GM12878 (cell line): ENCODE results near the gene BCAT1. TPM values are rescaled to one million over a fixed set of nuclear protein-coding genes. Genes with fewer than 3 reads are reported as not detected.

Experiments
- ATAC-seq: fragments of 200-7000 bp; cut with Tn5 transposase; 3 replicates; pipeline ENCODE4 v1.9.1; 2020; ENCODE audit warnings: mild to moderate bottlenecking, moderate library complexity
- BruUV-seq: library from RNA; stranded (reverse); fragments of 400-500 nt; replicated peaks from 2 replicates; lab custom pipeline; 2021; lab: Mats Ljungman, UMichigan
- CTCF ChIA-PET: fragments of 300-600 bp; sonication (Branson Sonifier 250); formaldehyde crosslinking; extraction: SDS; loops from one replicate; lab custom pipeline; 2021; ENCODE audit warnings: inconsistent platforms; lab: Yijun Ruan, JAX
- POLR2A ChIA-PET: fragments of 350-600 bp; formaldehyde crosslinking; extraction: SDS; loops from one replicate; lab custom pipeline; 2021; ENCODE audit warnings: inconsistent platforms; lab: Charles Lee
- RAD21 ChIA-PET: fragments of 300-600 bp; sonication (Branson Sonifier 250); formaldehyde crosslinking; loops from one replicate; lab custom pipeline; 2023; ENCODE audit warnings: antibody characterized with exemption; ENCODE audit not compliant: unreplicated experiment; lab: Charles Lee
- SMC1A ChIA-PET: fragments of 300-600 bp; sonication (Branson Sonifier 250); formaldehyde crosslinking; loops from one replicate; lab custom pipeline; 2023; ENCODE audit not compliant: unreplicated experiment, uncharacterized antibody; lab: Charles Lee
- DNase-seq: peaks from one replicate; pipeline ENCODE4 v3.0.0-alpha.2; 2011; ENCODE audit warnings: low read depth, low spot score
- FAIRE-seq: peaks from 3 replicates; lab custom pipeline; 2011; peaks lifted over from hg19 to GRCh38; lab: Jason Lieb, UNC
- H2AFZ ChIP-seq: 2 replicates; pipeline ENCODE4 v1.6.0; 2011; ENCODE audit warnings: low read depth, low read length, control low read depth; ENCODE audit not compliant: control insufficient read depth
- H3K27ac ChIP-seq: 2 replicates; pipeline ENCODE4 v1.5.1; 2011; ENCODE audit warnings: control low read depth; ENCODE audit not compliant: control insufficient read depth, insufficient read depth
- H3K27me3 ChIP-seq, 2 experiments: replicated peaks in 1 of 2; 2 replicates each; pipeline versions ENCODE4 v1.6.0 to v1.6.1; 2011; ENCODE audit warnings: low read length in 1 of 2; ENCODE audit not compliant: control insufficient read depth in 2 of 2, insufficient read depth in 2 of 2
- H3K36me3 ChIP-seq, 2 experiments: 2 replicates each; pipeline ENCODE4 v1.5.1; 2011; ENCODE audit warnings: low read length in 1 of 2; ENCODE audit not compliant: control insufficient read depth in 2 of 2, insufficient read depth in 2 of 2
- H3K4me1 ChIP-seq: 2 replicates; pipeline ENCODE4 v1.6.1; 2011; ENCODE audit warnings: mild to moderate bottlenecking, low read length, moderate library complexity, mixed read lengths; ENCODE audit not compliant: control insufficient read depth, insufficient read depth
- H3K4me2 ChIP-seq: 2 replicates; pipeline ENCODE4 v1.6.0; 2011; ENCODE audit warnings: control low read depth; ENCODE audit not compliant: control insufficient read depth, insufficient read depth
- H3K4me3 ChIP-seq: fragments of 200-600 bp; sonication (generic); 2 replicates; pipeline ENCODE4 v1.5.1; 2016
- H3K79me2 ChIP-seq: 2 replicates; pipeline ENCODE4 v1.6.0; 2011; ENCODE audit warnings: low read length; ENCODE audit not compliant: control insufficient read depth, insufficient read depth
- H3K9ac ChIP-seq: 2 replicates; pipeline ENCODE4 v1.8.0; 2011; ENCODE audit warnings: low read length, control low read depth, mixed read lengths; ENCODE audit not compliant: control insufficient read depth, insufficient read depth
- H3K9me3 ChIP-seq: replicated peaks from 3 replicates; pipeline ENCODE4 v1.5.1; 2011; ENCODE audit warnings: mild to moderate bottlenecking, low read length; ENCODE audit not compliant: control insufficient read depth, insufficient read depth
- H4K20me1 ChIP-seq: 2 replicates; pipeline ENCODE4 v1.6.0; 2011; ENCODE audit not compliant: control insufficient read depth, insufficient read depth
- HCFC1 ChIP-seq: fragments of 150-350 bp; IDR thresholded peaks from 2 replicates; pipeline ENCODE4 v1.6.1; 2014; ENCODE audit warnings: low read length
- KLF5 ChIP-seq: fragments of 450-650 bp; IDR thresholded peaks from 2 replicates; pipeline ENCODE4 v1.6.1; 2014; ENCODE audit warnings: mild to moderate bottlenecking; ENCODE audit not compliant: partially characterized antibody
- PAX8 ChIP-seq: fragments of 450-650 bp; IDR thresholded peaks from 2 replicates; pipeline ENCODE4 v1.6.1; 2017; ENCODE audit warnings: mild to moderate bottlenecking, moderate library complexity
- POLR2AphosphoS2 ChIP-seq: IDR thresholded peaks from 2 replicates; pipeline ENCODE4 v1.6.1; 2011; ENCODE audit warnings: low read depth, mild to moderate bottlenecking, low read length, improper control_type of control experiment, moderate library complexity
- RCOR1 ChIP-seq: conservative IDR thresholded peaks from 2 replicates; pipeline ENCODE4 v1.6.1; 2012; ENCODE audit warnings: low read depth, low read length, improper control_type of control experiment
- SIX5 ChIP-seq: IDR thresholded peaks from 2 replicates; pipeline ENCODE4 v1.6.1; 2011; ENCODE audit warnings: mild to moderate bottlenecking, low read depth, low read length, moderate library complexity; ENCODE audit not compliant: severe bottlenecking
- SMARCA5 ChIP-seq: fragments of 450-650 bp; IDR thresholded peaks from 2 replicates; pipeline ENCODE4 v1.6.1; 2017; ENCODE audit warnings: mild to moderate bottlenecking
- SPI1 ChIP-seq: IDR thresholded peaks from 2 replicates; pipeline ENCODE4 v1.6.1; 2011; ENCODE audit warnings: low read depth, mild to moderate bottlenecking, low read length, moderate library complexity, borderline replicate concordance; ENCODE audit not compliant: insufficient read depth
- SUZ12 ChIP-seq: fragments of 200-600 bp; sonication (generic); IDR thresholded peaks from one replicate; pipeline ENCODE4 v1.6.1; 2018; ENCODE audit warnings: antibody characterized with exemption, mild to moderate bottlenecking; ENCODE audit not compliant: unreplicated experiment
- TBL1XR1 ChIP-seq: IDR thresholded peaks from 2 replicates; pipeline ENCODE4 v1.6.1; 2012; ENCODE audit warnings: low read depth, low read length, improper control_type of control experiment
- YY1 ChIP-seq: IDR thresholded peaks from 2 replicates; pipeline ENCODE4 v1.6.1; 2011; ENCODE audit warnings: low read depth, mild to moderate bottlenecking, low read length
- WGBS: methylation state at CpG from one replicate; pipeline ENCODE4 v1.1.6; 2016; ENCODE audit warnings: low lambda C conversion rate; ENCODE audit not compliant: insufficient replicate concordance, insufficient coverage; ENCODE audit errors: missing lambda C conversion rate; 5-methylcytosine and 5-hydroxymethylcytosine counted together
- in situ Hi-C: fragments of 300-500 bp; cut with MboI; formaldehyde crosslinking; loops from 9 replicates; pipeline ENCODE4 v1.14.3; 2018; ENCODE audit warnings: mixed read lengths
- intact Hi-C: fragments of 100-400 bp; cut with micrococcal nuclease; formaldehyde crosslinking; loops from one replicate; pipeline ENCODE4 v1.14.2; 2022; ENCODE audit not compliant: unreplicated experiment
- polyA plus RNA-seq, 11 experiments: library from polyadenylated mRNA; depleted of rRNA in 4 of 11; unstranded in 6 of 11; stranded (reverse) in 5 of 11; fragments of >200 nt; fragmentation: Nextera tagmentation in 4 of 11; fragmentation: Illumina TruSeq in 1 of 11; extraction: Ambion mirVana in 4 of 11; extraction: Trizol in 1 of 11; gene quantifications; 1 replicate in 1 of 11; 2 replicates in 10 of 11; pipeline versions ENCODE4 v1.2.1 to v1.2.3, GENCODE V29; 2011 to 2016; ENCODE audit warnings: inconsistent platforms in 2 of 11, missing spikeins in 2 of 11, low read depth in 1 of 11
- total RNA-seq, 4 experiments: library from RNA; depleted of rRNA in 3 of 4; stranded (reverse); fragments of >200 nt in 3 of 4; fragmentation: Illumina TruSeq in 1 of 4; extraction: Trizol in 1 of 4; gene quantifications; 2 replicates each; pipeline versions ENCODE4 v1.2.1 to v1.2.3, GENCODE V29; 2013 to 2021
- TF ChIP-seq, protein P1 (sequence below): IDR thresholded peaks from 2 replicates; pipeline ENCODE4 v1.6.1; 2011; ENCODE audit warnings: low read depth, low read length, improper control_type of control experiment, borderline replicate concordance
- TF ChIP-seq, protein P2 (sequence below): fragments of 450-650 bp; IDR thresholded peaks from 2 replicates; pipeline ENCODE4 v1.6.1; 2017; ENCODE audit warnings: mild to moderate bottlenecking, moderate library complexity
- TF ChIP-seq, protein P3 (sequence below): IDR thresholded peaks from 2 replicates; pipeline ENCODE4 v1.6.1; 2012; ENCODE audit warnings: improper control_type of control experiment, low read depth, low read length; ENCODE audit not compliant: insufficient replicate concordance

The BCAT1 gene
- total and polyA plus RNA-seq, 10 of the 15 experiments (the other 5 are each of a cell fraction or from before 2014, with no cell fraction given), result 26.2 to 187 (median 81.9) TPM

DNA sequence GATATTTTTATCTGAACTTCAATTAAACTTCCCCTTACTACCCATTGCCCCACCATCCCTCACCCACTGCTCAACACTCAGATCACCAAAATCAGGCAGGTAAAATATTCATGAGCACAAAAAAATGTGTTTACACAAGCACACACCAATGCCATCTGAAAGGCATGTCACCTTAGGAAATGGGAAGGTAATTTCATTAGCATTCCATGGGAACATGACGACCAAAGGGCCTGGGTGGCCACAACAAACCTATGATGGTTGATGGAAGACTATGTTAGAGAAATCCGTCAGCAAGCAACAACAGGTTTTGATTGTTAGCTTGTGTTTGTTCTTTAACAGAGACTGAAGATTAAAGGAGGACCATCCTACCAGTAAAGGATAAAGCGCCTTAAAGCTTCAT, 97.6 kb downstream of the BCAT1 start:
- ChIA-PET POLR2A (no interaction called here), CTCF (interaction anchor here (0.9 to 5.6 kb wide), 17 partner anchors 10 to 304 kb away, joined by 3 to 41 read pairs (median 5); no protein-coding TSS in a partner anchor), SMC1A (interaction anchor here (0.9 to 6.4 kb wide), 11 partner anchors 9 to 303 kb away, joined by 3 to 41 read pairs (median 7); partner anchors contain the start of gene BCAT1), RAD21 (interaction anchor here (0.7 to 3.7 kb wide), 5 partner anchors 11 to 140 kb away, joined by 3 to 13 read pairs (median 4); partner anchors contain the start of gene BCAT1)
- no peak for ATAC-seq
- Histone ChIP-seq H3K79me2 (no peaks in the 10 kb centered on the region), H3K4me2 (no peak overlapping the region), H4K20me1 (no peaks in the 10 kb centered on the region), H3K36me3 (peaks cover 0 to 2% of the 10 kb centered on the region in 2 experiments; a peak in 2 of 4 replicates), H3K9me3 (no peaks in the 10 kb centered on the region; the same call in 2 of the 3 replicates), H3K4me1 (no peaks in the 10 kb centered on the region), H3K9ac (no peak overlapping the region), H3K4me3 (no peak overlapping the region), H2AFZ (no peak overlapping the region), H3K27me3 (no peaks in the 10 kb centered on the region), H3K27ac (no peak overlapping the region)
- WGBS, result 96% methylated on average over 3 of the region's 3 CpGs
- BruUV-seq, result no TSS peak
- no peak for FAIRE-seq
- in situ Hi-C loops (loop anchor here (5.0 kb wide), 1 partner anchor 281 kb away; no protein-coding TSS in a partner anchor), intact Hi-C loops (no loop called here)
- DNase-seq, result no peak
- TF ChIP-seq, protein P1, sequence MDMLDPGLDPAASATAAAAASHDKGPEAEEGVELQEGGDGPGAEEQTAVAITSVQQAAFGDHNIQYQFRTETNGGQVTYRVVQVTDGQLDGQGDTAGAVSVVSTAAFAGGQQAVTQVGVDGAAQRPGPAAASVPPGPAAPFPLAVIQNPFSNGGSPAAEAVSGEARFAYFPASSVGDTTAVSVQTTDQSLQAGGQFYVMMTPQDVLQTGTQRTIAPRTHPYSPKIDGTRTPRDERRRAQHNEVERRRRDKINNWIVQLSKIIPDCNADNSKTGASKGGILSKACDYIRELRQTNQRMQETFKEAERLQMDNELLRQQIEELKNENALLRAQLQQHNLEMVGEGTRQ, result no peak
- TF ChIP-seq, protein P2, sequence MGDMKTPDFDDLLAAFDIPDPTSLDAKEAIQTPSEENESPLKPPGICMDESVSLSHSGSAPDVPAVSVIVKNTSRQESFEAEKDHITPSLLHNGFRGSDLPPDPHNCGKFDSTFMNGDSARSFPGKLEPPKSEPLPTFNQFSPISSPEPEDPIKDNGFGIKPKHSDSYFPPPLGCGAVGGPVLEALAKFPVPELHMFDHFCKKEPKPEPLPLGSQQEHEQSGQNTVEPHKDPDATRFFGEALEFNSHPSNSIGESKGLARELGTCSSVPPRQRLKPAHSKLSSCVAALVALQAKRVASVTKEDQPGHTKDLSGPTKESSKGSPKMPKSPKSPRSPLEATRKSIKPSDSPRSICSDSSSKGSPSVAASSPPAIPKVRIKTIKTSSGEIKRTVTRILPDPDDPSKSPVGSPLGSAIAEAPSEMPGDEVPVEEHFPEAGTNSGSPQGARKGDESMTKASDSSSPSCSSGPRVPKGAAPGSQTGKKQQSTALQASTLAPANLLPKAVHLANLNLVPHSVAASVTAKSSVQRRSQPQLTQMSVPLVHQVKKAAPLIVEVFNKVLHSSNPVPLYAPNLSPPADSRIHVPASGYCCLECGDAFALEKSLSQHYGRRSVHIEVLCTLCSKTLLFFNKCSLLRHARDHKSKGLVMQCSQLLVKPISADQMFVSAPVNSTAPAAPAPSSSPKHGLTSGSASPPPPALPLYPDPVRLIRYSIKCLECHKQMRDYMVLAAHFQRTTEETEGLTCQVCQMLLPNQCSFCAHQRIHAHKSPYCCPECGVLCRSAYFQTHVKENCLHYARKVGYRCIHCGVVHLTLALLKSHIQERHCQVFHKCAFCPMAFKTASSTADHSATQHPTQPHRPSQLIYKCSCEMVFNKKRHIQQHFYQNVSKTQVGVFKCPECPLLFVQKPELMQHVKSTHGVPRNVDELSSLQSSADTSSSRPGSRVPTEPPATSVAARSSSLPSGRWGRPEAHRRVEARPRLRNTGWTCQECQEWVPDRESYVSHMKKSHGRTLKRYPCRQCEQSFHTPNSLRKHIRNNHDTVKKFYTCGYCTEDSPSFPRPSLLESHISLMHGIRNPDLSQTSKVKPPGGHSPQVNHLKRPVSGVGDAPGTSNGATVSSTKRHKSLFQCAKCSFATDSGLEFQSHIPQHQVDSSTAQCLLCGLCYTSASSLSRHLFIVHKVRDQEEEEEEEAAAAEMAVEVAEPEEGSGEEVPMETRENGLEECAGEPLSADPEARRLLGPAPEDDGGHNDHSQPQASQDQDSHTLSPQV, result no peak
- TF ChIP-seq RCOR1, result no peak
- no peak for TF ChIP-seq KLF5
- TF ChIP-seq SMARCA5, result no peak
- no peak for TF ChIP-seq SUZ12
- TF ChIP-seq SPI1, result no peak
- no peak for TF ChIP-seq SIX5
- TF ChIP-seq POLR2AphosphoS2, result no peak
- TF ChIP-seq PAX8, result no peak
- TF ChIP-seq TBL1XR1, result no peak
- TF ChIP-seq, protein P3, sequence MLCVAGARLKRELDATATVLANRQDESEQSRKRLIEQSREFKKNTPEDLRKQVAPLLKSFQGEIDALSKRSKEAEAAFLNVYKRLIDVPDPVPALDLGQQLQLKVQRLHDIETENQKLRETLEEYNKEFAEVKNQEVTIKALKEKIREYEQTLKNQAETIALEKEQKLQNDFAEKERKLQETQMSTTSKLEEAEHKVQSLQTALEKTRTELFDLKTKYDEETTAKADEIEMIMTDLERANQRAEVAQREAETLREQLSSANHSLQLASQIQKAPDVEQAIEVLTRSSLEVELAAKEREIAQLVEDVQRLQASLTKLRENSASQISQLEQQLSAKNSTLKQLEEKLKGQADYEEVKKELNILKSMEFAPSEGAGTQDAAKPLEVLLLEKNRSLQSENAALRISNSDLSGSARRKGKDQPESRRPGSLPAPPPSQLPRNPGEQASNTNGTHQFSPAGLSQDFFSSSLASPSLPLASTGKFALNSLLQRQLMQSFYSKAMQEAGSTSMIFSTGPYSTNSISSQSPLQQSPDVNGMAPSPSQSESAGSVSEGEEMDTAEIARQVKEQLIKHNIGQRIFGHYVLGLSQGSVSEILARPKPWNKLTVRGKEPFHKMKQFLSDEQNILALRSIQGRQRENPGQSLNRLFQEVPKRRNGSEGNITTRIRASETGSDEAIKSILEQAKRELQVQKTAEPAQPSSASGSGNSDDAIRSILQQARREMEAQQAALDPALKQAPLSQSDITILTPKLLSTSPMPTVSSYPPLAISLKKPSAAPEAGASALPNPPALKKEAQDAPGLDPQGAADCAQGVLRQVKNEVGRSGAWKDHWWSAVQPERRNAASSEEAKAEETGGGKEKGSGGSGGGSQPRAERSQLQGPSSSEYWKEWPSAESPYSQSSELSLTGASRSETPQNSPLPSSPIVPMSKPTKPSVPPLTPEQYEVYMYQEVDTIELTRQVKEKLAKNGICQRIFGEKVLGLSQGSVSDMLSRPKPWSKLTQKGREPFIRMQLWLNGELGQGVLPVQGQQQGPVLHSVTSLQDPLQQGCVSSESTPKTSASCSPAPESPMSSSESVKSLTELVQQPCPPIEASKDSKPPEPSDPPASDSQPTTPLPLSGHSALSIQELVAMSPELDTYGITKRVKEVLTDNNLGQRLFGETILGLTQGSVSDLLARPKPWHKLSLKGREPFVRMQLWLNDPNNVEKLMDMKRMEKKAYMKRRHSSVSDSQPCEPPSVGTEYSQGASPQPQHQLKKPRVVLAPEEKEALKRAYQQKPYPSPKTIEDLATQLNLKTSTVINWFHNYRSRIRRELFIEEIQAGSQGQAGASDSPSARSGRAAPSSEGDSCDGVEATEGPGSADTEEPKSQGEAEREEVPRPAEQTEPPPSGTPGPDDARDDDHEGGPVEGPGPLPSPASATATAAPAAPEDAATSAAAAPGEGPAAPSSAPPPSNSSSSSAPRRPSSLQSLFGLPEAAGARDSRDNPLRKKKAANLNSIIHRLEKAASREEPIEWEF, result no peak
- no peak for TF ChIP-seq HCFC1
- no peak for TF ChIP-seq YY1
